ENCODE results near the gene DKC1. TPM values are rescaled to one million over a fixed set of nuclear protein-coding genes. Genes with fewer than 3 reads are reported as not detected.
A peak's percentile ranks its signal among the peaks of the same experiment; 100 is the strongest.

Gene DKC1
- total and polyA plus RNA-seq, 2 of the 13 experiments (the other 11 are each of a cell fraction or from before 2014, with no cell fraction given), result 61.6 to 102 TPM

DNA sequence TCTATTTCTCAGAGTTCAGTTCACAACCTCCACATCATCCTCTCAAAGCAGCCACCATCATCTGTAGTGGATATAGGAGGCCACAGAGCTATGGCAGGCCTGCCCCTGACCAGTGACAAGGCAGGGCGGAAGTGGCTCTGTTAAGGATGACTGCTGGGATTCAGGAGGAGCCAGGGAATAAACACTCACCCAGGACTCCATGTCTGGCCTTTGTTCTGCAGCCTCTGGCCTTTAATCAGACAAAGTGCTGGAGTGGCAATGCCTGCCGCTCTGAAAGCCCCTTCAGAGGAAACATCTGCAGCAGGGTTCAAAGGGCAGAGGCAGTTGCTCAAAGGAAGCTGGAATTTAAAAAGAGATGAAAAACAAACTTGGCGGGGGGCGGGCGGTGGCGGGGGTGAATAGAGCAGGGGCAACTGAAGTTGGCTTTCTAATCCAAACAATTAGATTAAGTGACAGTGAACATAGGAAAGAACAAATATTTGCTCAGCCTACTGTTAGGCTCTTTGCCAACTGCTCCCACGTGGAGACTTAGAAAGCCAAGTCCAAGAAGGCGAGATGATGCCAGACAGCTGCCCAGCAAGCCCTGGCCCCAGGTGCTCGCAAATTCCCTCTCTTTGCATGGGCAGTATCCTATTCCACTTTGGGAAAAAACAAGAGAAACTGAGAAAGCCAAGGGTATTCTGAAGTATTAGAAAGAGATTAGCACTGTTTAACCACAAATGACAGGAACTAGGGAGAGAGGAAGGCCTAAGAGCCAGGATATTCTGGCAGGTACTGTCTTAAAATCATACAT is 37.1 kb downstream of the DKC1 start (continued):
- TF ChIP-seq, protein P1, sequence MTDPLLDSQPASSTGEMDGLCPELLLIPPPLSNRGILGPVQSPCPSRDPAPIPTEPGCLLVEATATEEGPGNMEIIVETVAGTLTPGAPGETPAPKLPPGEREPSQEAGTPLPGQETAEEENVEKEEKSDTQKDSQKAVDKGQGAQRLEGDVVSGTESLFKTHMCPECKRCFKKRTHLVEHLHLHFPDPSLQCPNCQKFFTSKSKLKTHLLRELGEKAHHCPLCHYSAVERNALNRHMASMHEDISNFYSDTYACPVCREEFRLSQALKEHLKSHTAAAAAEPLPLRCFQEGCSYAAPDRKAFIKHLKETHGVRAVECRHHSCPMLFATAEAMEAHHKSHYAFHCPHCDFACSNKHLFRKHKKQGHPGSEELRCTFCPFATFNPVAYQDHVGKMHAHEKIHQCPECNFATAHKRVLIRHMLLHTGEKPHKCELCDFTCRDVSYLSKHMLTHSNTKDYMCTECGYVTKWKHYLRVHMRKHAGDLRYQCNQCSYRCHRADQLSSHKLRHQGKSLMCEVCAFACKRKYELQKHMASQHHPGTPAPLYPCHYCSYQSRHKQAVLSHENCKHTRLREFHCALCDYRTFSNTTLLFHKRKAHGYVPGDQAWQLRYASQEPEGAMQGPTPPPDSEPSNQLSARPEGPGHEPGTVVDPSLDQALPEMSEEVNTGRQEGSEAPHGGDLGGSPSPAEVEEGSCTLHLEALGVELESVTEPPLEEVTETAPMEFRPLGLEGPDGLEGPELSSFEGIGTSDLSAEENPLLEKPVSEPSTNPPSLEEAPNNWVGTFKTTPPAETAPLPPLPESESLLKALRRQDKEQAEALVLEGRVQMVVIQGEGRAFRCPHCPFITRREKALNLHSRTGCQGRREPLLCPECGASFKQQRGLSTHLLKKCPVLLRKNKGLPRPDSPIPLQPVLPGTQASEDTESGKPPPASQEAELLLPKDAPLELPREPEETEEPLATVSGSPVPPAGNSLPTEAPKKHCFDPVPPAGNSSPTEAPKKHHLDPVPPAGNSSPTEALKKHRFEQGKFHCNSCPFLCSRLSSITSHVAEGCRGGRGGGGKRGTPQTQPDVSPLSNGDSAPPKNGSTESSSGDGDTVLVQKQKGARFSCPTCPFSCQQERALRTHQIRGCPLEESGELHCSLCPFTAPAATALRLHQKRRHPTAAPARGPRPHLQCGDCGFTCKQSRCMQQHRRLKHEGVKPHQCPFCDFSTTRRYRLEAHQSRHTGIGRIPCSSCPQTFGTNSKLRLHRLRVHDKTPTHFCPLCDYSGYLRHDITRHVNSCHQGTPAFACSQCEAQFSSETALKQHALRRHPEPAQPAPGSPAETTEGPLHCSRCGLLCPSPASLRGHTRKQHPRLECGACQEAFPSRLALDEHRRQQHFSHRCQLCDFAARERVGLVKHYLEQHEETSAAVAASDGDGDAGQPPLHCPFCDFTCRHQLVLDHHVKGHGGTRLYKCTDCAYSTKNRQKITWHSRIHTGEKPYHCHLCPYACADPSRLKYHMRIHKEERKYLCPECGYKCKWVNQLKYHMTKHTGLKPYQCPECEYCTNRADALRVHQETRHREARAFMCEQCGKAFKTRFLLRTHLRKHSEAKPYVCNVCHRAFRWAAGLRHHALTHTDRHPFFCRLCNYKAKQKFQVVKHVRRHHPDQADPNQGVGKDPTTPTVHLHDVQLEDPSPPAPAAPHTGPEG (CRISPR knock-in tag; IDR thresholded peaks at IDR 0.05), result no peak
- TF ChIP-seq, protein P2, sequence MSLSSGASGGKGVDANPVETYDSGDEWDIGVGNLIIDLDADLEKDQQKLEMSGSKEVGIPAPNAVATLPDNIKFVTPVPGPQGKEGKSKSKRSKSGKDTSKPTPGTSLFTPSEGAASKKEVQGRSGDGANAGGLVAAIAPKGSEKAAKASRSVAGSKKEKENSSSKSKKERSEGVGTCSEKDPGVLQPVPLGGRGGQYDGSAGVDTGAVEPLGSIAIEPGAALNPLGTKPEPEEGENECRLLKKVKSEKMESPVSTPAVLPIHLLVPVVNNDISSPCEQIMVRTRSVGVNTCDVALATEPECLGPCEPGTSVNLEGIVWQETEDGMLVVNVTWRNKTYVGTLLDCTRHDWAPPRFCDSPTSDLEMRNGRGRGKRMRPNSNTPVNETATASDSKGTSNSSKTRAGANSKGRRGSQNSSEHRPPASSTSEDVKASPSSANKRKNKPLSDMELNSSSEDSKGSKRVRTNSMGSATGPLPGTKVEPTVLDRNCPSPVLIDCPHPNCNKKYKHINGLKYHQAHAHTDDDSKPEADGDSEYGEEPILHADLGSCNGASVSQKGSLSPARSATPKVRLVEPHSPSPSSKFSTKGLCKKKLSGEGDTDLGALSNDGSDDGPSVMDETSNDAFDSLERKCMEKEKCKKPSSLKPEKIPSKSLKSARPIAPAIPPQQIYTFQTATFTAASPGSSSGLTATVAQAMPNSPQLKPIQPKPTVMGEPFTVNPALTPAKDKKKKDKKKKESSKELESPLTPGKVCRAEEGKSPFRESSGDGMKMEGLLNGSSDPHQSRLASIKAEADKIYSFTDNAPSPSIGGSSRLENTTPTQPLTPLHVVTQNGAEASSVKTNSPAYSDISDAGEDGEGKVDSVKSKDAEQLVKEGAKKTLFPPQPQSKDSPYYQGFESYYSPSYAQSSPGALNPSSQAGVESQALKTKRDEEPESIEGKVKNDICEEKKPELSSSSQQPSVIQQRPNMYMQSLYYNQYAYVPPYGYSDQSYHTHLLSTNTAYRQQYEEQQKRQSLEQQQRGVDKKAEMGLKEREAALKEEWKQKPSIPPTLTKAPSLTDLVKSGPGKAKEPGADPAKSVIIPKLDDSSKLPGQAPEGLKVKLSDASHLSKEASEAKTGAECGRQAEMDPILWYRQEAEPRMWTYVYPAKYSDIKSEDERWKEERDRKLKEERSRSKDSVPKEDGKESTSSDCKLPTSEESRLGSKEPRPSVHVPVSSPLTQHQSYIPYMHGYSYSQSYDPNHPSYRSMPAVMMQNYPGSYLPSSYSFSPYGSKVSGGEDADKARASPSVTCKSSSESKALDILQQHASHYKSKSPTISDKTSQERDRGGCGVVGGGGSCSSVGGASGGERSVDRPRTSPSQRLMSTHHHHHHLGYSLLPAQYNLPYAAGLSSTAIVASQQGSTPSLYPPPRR (CRISPR knock-in tag; IDR thresholded peaks at IDR 0.05; ENCODE audit: borderline replicate concordance), result peak; percentile 91
- no peak for TF ChIP-seq SOX6 (IDR thresholded peaks at IDR 0.05)
- TF ChIP-seq SOX6 (CRISPR knock-in tag; IDR thresholded peaks at IDR 0.05), result peak; percentile 90
- TF ChIP-seq, protein P3, sequence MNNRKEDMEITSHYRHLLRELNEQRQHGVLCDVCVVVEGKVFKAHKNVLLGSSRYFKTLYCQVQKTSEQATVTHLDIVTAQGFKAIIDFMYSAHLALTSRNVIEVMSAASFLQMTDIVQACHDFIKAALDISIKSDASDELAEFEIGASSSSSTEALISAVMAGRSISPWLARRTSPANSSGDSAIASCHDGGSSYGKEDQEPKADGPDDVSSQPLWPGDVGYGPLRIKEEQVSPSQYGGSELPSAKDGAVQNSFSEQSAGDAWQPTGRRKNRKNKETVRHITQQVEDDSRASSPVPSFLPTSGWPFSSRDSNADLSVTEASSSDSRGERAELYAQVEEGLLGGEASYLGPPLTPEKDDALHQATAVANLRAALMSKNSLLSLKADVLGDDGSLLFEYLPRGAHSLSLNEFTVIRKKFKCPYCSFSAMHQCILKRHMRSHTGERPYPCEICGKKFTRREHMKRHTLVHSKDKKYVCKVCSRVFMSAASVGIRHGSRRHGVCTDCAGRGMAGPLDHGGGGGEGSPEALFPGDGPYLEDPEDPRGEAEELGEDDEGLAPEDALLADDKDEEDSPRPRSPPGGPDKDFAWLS (CRISPR knock-in tag; IDR thresholded peaks at IDR 0.05; ENCODE audit: borderline replicate concordance), result no peak
- peak; percentile 14; the same call in 1 of the 2 replicates for TF ChIP-seq ATF1 (CRISPR knock-in tag; IDR thresholded peaks at IDR 0.05)
- peak; percentile 66 for TF ChIP-seq HNF4A (CRISPR knock-in tag; IDR thresholded peaks at IDR 0.05)
- TF ChIP-seq, protein P4, sequence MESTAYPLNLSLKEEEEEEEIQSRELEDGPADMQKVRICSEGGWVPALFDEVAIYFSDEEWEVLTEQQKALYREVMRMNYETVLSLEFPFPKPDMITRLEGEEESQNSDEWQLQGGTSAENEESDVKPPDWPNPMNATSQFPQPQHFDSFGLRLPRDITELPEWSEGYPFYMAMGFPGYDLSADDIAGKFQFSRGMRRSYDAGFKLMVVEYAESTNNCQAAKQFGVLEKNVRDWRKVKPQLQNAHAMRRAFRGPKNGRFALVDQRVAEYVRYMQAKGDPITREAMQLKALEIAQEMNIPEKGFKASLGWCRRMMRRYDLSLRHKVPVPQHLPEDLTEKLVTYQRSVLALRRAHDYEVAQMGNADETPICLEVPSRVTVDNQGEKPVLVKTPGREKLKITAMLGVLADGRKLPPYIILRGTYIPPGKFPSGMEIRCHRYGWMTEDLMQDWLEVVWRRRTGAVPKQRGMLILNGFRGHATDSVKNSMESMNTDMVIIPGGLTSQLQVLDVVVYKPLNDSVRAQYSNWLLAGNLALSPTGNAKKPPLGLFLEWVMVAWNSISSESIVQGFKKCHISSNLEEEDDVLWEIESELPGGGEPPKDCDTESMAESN (CRISPR knock-in tag; conservative IDR thresholded peaks at IDR 0.05), result no peak
- TF ChIP-seq TBX3 (IDR thresholded peaks at IDR 0.05; ENCODE audit: borderline replicate concordance), result peak; percentile 33; the same call in 1 of the 2 replicates
- TF ChIP-seq SMARCE1 (IDR thresholded peaks at IDR 0.05; ENCODE audit: borderline replicate concordance), result no peak
- no peak for TF ChIP-seq GTF3A (CRISPR knock-in tag; conservative IDR thresholded peaks at IDR 0.05)

Measured in HepG2 (cell line).